Cardiac septum (tissue), 1 donor: ENCODE data around the gene FRS2. TPM values are rescaled to one million over a fixed set of nuclear protein-coding genes. Genes with fewer than 3 reads are reported as not detected.

Experiments used
- DNase-seq: peaks from one replicate; pipeline ENCODE4 v3.0.0-alpha.2; 2020; ENCODE audit warnings: low spot score
- intact Hi-C: fragments of 100-400 bp; cut with DNase I; formaldehyde crosslinking; loops from one replicate; pipeline ENCODE4 v1.14.0; 2022
- total RNA-seq: library from RNA; stranded (reverse); fragmentation: NEBNext Ultra II Directional; extraction: Animal tissue kit (Norgen Biotek cat#: 25700); gene quantifications from one replicate; pipeline ENCODE4 v1.2.1, GENCODE V29; 2021
- donor health status: DM: no; HTN: no; CAD: no.

FRS2 gene
- total RNA-seq, 1 donor from 2014 or later, result 22.6 TPM

DNA sequence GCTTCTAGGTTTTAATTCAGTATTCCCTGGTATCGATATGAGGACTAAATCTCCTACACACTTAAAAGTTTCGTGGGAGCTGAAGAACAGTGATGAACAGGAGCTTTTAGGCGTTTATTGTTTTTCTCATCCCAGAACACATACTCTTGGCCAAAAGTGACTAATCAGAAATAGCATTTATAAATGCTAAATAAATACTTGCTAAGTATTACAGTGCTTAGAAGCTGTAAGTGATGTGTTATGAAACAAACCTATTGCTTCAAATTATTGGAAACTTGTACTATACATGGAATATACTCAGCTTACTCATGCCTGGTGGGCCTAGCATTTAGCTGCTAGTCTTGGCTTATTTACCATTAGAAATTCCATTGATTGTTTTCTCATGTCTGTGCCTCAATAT is 24.9 kb downstream of the FRS2 start:
- intact Hi-C loops, result no loop called here
- DNase-seq, result no peak

DNA sequence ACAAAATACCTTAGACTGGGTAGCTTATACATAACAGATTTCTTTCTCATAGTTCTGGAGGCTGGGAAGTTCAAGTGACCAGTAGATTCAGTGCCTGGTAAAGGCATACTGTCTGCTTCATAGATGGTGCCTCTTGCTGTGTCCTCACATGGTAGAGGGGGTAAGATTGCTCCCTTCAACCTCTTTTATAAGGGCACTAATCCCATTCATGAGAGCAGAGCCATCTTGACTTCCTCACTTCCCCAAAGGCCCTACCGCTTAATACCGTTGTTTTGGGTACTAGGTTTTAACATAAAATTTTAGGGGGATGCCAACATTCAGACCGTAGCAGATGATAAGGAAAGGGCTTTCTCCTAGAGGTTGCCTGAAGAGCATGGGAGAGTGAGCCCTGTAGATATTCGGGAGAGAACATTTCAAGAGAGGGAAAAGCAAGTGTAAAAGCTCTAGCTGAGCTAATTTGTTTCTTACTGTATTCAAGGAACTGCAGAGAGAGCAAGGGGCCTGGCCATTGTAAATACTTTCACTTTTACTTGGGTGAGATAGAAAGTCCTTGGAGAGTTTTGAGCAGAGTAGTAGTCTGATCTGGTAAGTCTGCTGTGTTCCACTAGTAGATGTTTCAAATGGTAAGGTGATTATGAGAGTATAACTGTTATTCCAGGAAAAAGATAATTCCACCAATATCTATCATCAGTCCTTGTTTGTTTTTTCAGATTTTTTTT is 27.3 kb downstream of the FRS2 start:
- intact Hi-C loops, result no loop called here
- no peak for DNase-seq

DNA sequence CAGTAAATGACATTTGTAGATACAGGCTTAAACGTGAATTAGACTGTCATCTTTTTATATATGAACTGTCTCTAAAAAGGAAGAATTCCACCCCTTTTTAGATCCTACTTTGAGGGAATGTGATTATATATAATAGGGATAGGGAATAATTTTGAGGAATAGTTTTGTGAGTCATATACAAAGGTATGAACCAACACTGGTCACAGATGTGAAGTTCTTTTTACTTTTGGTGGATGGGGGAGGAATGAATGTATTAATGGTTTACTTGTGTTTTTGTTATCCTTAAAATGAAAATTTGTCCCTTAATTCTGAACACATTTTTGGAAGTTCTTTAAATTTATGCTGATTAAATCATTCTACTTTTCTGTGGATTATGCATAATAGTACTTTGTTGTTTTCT is 30.4 kb downstream of the FRS2 start:
- no peak for DNase-seq

DNA sequence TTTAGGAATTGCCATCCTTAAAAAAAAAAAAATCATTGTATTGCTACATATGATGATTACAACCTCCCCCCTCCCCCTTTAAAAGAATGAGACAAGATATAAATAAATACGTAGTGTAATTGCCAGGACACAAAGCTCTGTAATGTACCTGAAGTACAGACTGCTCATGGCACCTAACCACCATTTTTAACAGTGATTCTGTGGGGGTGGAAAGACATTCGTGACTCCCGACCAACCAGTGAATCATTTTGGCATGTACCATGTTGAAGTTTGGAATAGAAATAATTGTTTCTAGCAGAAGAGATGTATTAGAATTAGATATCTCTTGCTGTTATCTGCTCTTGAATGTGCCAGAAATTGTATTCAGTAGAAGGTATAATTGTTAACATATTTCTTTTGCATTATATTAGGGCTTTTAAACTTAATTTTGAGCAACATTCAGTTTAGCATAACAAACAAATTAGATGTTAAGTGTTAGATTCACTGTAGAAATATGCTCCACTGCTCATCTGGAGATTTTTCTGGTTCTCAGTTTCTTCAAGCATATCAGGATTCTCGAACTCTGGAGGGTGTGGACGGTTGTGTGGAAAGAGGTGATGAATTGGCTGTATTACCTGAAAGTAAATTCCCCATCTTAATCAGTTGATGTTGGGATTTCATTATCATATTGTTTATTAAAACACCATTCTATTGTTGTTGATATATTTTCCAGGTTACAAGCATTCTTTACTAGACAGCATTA is 31.1 kb downstream of the FRS2 start:
- DNase-seq, result no peak
- intact Hi-C loops, result no loop called here

More for the DNA sequence above, 30.4 kb downstream of the FRS2 start:
- intact Hi-C loops, result no loop called here

DNA sequence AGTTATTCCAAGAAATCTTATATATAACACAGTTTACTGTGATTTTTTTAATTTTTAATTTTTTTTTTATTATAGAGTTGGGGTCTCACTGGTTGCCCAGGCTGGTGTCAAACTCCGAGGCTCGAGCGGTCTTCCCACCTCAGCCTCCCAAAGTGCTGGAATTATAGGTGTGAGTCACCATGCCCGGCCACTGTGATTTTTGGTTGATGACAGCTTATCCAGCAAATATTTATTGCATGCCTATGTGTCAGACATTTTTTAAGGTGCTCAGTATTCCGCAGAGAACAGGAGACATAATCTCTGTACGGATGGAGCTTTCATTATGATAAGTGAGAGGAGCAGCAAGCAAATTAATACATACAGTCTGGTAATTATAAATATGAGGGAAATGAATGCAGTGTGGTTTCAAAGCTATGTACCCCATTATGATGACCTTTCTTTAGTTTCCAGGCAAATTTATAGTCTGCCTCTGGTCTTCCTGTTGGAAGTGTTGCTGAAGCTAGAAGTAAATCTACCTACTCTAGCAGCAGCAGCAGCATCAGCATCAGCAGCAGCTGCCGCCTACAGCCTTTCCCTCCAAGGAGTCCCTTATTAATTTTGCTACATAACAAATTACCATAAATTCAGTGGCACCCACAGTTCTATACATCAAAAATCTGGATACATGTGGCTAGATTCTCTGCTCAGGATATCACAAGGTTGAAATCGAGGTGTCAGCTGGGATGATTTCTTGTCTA is 32.3 kb downstream of the FRS2 start:
- DNase-seq, result no peak
- intact Hi-C loops, result no loop called here

DNA sequence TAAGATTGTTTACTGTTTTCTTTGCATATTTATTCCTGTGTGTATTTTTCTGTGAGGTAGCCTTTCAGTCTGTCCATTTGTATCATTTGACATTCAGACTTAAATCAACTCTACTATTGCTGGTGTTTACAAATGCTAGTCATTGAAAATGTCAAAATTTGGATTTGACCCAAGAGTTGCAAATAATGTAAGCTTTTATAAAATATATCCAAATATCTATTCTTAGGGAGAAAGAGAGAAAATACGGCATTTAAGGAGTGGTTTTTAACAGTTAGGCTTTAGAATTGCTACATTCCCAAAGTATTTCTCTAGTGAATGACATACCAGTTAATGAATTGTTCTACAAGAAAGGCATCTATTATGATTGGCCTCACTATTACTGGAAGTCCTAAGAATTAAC is 37.9 kb downstream of the FRS2 start:
- intact Hi-C loops, result no loop called here
- no peak for DNase-seq

DNA sequence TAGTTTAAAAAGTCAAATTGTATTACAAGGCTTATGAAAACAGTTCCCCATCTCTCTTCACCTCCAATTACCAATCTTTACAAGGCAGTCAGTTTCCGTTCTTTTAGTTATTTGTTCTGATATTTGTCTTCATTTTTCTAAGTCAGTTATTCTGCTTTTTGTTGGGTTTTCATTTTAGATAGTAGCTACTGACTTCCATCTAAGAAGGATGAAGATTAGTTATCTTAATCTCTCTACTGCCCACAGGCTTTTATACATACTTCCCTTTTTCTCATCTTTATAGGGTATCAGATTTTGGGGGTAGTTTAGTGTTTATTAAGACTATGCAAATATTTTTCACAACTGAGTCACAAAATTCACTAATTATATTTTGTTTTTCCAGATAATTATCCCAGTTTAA is 38.4 kb downstream of the FRS2 start:
- intact Hi-C loops, result no loop called here

DNA sequence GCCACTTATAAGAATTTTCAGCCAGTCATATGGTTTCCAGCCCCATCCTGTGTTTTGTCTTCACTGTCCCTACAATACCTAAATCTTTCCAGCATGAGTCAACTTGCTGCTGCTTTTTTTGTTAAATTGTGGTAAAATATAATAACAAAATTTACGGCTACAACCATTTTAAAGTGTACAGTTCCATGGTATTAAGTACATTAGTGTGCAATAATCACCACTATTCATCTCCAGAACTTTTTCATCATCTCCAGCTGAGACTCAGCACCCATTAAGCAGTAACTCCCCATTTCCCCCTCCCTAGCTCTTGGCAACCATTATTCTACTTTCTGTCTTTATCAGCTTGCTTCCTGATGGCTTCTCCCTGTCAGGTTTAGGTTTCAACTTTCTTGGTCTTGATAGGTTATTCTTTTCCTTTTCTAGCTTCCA is 39.1 kb downstream of the FRS2 start:
- intact Hi-C loops, result no loop called here
- no peak for DNase-seq

More for the DNA sequence above, 38.4 kb downstream of the FRS2 start:
- no peak for DNase-seq

DNA sequence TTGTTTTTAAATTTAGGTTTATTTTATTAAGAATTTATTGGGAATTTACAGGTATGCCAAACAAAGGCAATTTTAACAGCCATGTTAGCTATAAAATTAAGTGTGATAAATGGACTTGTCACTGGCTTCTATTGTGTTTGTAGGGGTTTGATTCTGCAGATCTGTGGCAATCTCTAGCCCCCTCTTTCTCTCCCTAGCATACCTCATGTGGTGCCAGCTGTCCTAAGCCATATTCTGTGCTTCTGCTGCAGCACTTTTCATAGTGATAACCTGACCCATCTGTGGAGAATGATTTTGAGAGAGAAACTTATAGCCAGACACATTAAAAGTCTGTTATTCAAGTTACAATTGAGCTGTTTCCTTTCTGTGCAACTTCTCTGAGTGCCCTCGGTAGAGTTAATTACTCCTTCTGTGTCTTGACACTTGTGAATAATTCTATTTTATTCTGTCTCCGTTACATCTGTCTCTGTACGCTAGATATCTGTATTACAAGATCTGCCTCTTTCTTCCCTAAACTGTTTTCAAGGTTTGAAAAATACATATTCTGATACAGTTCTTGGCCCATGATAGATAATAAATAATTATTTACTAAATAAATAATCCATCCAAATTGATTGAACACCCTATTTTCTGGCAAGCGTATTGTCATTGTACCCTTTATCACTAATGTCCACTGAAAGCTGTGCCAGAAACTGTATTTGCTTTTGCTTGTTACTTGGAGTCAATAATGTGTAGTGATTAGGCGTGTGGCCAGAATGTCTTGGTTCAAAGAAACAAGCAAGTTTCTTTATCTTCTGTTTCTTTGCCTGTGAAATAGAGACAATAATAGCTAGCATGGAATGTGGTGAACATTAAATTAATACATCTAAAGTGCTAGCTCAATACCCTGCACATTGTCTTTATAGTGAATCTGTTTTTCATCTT is 40.0 kb downstream of the FRS2 start:
- intact Hi-C loops, result no loop called here
- no peak for DNase-seq

DNA sequence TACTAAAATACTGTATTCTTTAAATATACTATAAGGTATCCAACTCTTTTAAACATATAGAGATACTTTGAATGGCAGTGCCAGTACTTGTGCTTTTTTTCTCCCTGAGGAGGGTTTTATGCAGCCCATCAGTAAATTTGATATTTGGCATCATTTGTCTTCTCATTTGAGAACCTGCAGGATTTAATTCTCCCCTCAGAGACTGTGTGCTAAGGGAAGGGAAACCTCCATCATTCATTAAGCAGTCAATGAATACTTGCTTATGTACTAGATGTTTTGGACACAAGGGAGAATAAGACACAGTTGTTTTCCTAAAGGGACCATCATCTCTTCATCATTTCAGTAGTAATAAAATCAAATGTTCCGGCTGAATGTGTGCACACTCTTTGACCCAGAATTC is 40.8 kb downstream of the FRS2 start:
- intact Hi-C loops, result no loop called here
- no peak for DNase-seq

DNA sequence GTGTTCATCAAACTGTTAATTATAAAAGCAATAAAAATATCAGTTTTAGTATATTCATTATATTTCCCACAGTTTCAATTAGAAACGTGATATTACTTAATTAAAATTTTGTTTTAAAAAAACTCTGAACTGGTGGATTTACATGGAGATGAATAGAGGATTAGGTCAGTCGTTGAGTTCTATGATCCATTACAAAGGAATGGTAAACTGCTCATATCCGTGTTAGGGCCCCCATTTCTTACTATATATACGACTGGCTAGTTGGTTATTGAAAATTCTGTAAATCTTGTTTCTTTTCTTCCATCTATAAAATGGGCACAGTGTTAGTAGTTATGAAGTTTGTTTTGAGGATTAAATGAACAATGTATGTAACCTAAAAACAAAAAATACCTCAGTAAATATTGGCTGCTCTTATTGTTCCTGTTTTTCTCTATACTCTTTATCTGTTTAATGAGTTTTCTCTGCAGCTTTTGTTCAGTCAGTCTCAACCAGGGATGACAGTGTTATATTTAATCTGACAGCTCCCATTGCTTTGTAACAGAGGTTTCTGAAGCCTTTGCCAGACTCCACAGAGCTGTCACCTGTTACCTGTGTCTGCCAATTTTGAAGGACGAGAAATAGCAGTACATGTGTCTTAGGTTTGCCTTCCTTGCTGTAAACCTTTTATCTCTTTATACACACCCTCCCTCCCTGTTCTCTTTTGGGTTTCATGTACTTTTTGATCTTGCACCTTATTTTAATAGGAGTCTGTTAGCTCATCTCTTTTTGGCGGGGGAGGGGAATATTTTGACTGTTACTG is 41.5 kb downstream of the FRS2 start:
- intact Hi-C loops, result no loop called here
- no peak for DNase-seq

DNA sequence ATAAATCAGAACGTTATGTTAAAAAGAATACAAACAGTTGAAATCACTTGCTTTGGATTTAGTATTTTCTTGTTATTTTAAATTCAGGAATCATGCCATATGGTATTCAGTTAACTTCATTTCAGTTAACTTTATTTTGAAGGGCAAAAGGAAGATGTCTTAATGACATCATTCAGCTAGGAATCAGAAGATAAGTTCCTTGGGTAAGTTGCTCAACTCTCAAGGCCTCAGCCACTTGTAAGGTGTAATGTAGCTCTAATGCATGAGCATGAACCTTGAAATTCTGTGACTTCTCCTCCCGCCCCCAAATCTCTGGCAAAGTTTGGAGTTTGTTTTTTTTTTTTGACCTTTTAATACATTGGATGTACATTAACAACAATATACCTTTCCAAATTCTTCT is 42.6 kb downstream of the FRS2 start:
- no peak for DNase-seq
- intact Hi-C loops, result no loop called here

DNA sequence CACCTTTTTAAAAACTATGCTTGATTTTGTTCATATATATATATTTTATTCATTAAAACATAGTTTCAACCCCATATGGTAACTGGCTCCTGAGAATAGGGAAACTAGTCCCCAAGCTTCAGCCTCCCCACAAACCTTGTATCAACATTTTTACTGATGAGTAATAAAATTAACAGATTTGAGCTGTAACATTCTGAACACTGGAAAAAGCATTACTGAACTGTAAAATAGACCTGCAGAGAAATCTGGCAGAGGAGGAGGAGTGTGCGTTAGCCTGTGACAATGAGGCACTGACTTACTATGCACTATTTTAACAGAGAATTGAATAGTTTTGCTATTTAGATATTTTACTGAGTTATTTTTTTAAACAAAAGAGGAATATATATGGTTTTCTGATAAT is 43.1 kb downstream of the FRS2 start:
- intact Hi-C loops, result no loop called here
- DNase-seq, result no peak

DNA sequence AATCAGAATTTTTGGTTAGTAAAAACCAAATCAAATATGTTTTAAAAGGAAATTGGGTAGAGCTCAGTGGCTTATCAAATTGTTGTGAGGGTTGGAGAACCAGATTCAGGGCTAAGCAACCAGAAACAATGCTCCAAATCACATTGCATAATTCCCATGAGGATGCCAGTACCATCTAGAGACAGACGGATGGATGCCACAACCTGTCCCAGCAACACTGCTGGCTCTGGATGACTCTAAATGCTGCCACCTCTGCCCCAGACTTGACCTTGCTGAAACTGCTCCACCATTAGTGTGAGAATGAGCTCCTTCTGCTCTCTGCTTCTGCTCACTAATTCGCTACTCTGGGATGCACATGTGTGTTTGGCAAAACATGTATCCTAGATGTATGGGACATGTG is 43.9 kb downstream of the FRS2 start:
- intact Hi-C loops, result no loop called here
- no peak for DNase-seq

DNA sequence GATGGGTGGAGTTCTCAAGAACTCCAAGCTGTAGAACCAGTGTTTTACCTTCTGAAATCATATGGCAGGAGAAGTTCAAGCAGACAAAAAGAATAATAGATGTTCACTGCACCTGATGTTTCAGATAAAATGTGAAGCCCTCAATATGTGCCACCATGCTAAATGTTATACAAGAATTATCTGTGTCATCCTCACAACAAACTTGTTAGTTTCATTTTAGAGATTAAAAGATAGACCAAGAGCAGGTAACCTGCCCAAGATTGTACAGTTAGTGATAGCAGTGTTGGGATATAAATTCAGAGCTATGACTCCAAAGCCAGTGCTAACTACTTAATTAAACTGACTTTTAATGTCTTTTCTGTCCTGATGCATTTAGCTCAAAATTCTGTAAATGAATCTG is 44.7 kb downstream of the FRS2 start:
- no peak for DNase-seq
- intact Hi-C loops, result no loop called here

DNA sequence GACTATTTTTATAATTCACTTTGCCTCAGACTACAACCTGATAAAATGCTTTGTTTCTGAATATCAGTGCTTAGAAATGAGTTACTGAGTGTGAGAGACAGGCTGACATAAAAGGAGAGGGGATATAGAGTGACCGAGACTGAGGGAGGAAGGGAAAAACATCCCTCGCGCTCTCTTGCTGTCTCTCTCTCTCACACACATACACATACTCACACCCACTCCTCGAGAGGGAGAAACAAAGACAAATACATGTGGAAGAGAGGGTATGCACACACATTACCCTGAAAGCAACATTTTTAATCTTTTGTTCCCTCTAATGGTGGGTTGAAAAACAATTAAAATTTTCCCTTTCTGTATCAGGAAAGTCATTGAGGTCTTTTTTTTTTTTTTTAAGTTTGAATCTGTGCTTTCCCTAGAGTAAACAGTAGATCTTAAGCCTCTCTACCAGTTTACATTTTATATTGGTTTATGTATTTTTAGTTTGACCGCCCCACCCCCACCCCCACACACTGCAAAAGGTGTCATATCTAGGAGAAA is 45.3 kb downstream of the FRS2 start:
- intact Hi-C loops, result no loop called here
- DNase-seq, result no peak

DNA sequence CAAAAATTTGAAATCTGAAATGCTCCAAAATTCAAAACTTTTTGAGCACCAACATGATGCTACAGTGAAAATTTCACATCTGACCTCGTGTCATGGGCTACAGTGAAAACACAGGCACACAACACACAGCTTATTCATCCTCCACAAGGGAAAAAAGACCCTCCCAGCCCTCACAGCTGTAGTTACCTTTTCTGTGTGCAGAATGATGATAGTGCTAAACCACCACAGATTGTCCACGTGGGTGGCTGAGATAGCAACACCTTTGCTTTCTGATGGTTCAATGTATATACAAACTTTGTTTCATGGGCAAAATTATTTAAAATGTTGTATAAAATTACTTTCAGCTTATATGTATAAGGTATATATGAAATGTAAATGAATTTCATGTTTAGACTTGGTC is 46.8 kb downstream of the FRS2 start:
- intact Hi-C loops, result no loop called here
- no peak for DNase-seq

DNA sequence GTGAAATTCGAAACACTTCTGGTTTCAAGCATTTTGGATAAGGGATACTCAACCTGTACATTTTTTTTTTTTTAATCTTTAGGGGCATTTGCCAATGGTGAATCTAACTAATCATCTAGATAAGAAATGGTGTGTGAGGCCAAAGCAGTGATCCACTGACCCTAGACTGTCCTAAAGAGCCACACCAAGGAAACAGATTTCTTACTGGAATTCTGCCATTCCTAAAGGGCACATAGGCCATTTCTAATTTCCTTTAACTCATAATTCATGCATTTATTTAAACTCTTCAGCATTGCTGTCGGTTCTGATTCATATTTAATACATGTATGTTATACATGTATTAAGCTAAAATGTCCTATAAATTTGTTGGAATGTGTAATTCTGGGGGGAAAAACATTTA is 47.2 kb downstream of the FRS2 start:
- DNase-seq, result no peak
- intact Hi-C loops, result no loop called here

DNA sequence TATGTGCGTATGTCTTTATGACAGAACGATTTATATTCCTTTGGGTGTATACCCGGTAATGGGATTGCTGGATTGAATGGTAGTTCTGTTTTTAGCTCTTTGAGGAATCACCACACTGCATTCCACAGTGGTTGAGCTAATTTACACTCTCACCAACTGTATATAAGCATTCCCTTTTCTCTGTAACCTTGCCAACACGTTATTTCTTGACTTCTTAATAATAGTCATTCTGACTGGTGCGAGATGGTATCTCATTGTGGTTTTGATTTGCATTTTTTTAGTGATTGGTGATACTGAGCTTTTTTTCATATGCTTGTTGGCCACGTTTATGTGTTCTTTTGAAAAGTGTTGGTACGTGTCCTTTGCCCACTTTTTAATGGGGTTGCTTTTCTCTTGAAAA is 49.7 kb downstream of the FRS2 start:
- intact Hi-C loops, result no loop called here
- DNase-seq, result no peak
